Keratinocyte (primary cell): ENCODE measurements around the gene INPP5A. TPM values are rescaled to one million over a fixed set of nuclear protein-coding genes. Genes with fewer than 3 reads are reported as not detected.
"Not testable (repeated sequence)": the region's sequence is repeated elsewhere in the genome, so short reads cannot be mapped to it uniquely, and the experiment has no call there.

ENCODE experiments used
- DNase-seq: peaks from one replicate; pipeline ENCODE4 v3.0.0-alpha.2; 2011; ENCODE audit warnings: low read depth, missing footprints, low spot score
- FAIRE-seq: peaks from 2 replicates; lab custom pipeline; 2011; peaks lifted over from hg19 to GRCh38; lab: Jason Lieb, UNC
- H2AFZ ChIP-seq: 2 replicates; pipeline ENCODE4 v1.6.0; 2012; ENCODE audit warnings: low read length, control low read depth, inconsistent platforms; ENCODE audit not compliant: control insufficient read depth
- H3K27ac ChIP-seq: 2 replicates; pipeline ENCODE4 v1.5.1; 2011; ENCODE audit warnings: low read length; ENCODE audit not compliant: control insufficient read depth, insufficient read depth
- H3K27me3 ChIP-seq: 3 replicates; pipeline ENCODE4 v1.6.0; 2011; ENCODE audit warnings: low read length; ENCODE audit not compliant: control insufficient read depth, insufficient read depth; ENCODE audit errors: extremely low read depth
- H3K36me3 ChIP-seq, 2 experiments: 2 replicates in 1 of 2; 3 replicates in 1 of 2; pipeline ENCODE4 v1.5.1; 2011; ENCODE audit warnings: low read length in 2 of 2, mild to moderate bottlenecking in 1 of 2; ENCODE audit not compliant: control insufficient read depth in 2 of 2, insufficient read depth in 2 of 2; ENCODE audit errors: extremely low read depth in 1 of 2
- H3K4me1 ChIP-seq: 3 replicates; pipeline ENCODE4 v1.5.1; 2011; ENCODE audit warnings: low read length; ENCODE audit not compliant: control insufficient read depth, insufficient read depth; ENCODE audit errors: extremely low read depth
- H3K4me2 ChIP-seq: 3 replicates; pipeline ENCODE4 v1.6.0; 2011; ENCODE audit warnings: low read depth, low read length; ENCODE audit not compliant: control insufficient read depth, insufficient read depth; ENCODE audit errors: extremely low read depth
- H3K4me3 ChIP-seq, 3 experiments: fragments of 200-600 bp in 1 of 3; sonication (generic) in 1 of 3; 2 replicates in 2 of 3; 3 replicates in 1 of 3; pipeline ENCODE4 v1.5.1; 2011 to 2016; ENCODE audit warnings: low read length in 3 of 3, mild to moderate bottlenecking in 3 of 3, control low read depth in 2 of 3, inconsistent platforms in 1 of 3, low read depth in 1 of 3, mixed read lengths in 1 of 3, mixed run types in 1 of 3, moderate library complexity in 1 of 3; ENCODE audit not compliant: control insufficient read depth in 2 of 3, insufficient read depth in 2 of 3; ENCODE audit errors: extremely low read depth in 1 of 3
- H3K79me2 ChIP-seq: 2 replicates; pipeline ENCODE4 v1.6.0; 2012; ENCODE audit warnings: low read length; ENCODE audit not compliant: control insufficient read depth, insufficient read depth
- H3K9ac ChIP-seq: 3 replicates; pipeline ENCODE4 v1.6.0; 2011; ENCODE audit warnings: low read length; ENCODE audit not compliant: control insufficient read depth, insufficient read depth; ENCODE audit errors: extremely low read depth
- H3K9me1 ChIP-seq: 3 replicates; pipeline ENCODE4 v1.6.0; 2011; ENCODE audit warnings: low read length; ENCODE audit not compliant: control insufficient read depth, insufficient read depth; ENCODE audit errors: extremely low read depth
- H3K9me3 ChIP-seq: 2 replicates; pipeline ENCODE4 v1.5.1; 2012; ENCODE audit warnings: low read depth, low read length; ENCODE audit not compliant: control insufficient read depth
- H4K20me1 ChIP-seq: 3 replicates; pipeline ENCODE4 v1.6.0; 2011; ENCODE audit warnings: low read length; ENCODE audit not compliant: control insufficient read depth, insufficient read depth; ENCODE audit errors: extremely low read depth
- CTCF ChIP-seq, 3 experiments: IDR thresholded peaks in 1 of 3; conservative IDR thresholded peaks in 1 of 3; optimal IDR thresholded peaks in 1 of 3; 2 replicates in 2 of 3; 3 replicates in 1 of 3; pipeline versions ENCODE3 to v1.5.1; 2011; ENCODE audit warnings: low read length in 3 of 3, mild to moderate bottlenecking in 3 of 3, moderate library complexity in 2 of 3, control low read depth in 1 of 3, inconsistent platforms in 1 of 3; ENCODE audit not compliant: insufficient read depth in 2 of 3; ENCODE audit errors: extremely low read depth in 1 of 3
- EZH2 ChIP-seq: IDR thresholded peaks from one replicate; pipeline ENCODE4 v1.6.1; 2012; ENCODE audit warnings: inconsistent platforms, mild to moderate bottlenecking, low read length, moderate library complexity
- dilution Hi-C: fragments of 300-500 bp; cut with MboI; formaldehyde crosslinking; loops from one replicate; pipeline ENCODE4 v1.7.0; 2020; ENCODE audit warnings: low sequenced_read_pairs; ENCODE audit not compliant: extremely low pct_ligation_motif_present
- polyA plus RNA-seq, 5 experiments: library from polyadenylated mRNA; depleted of rRNA in 3 of 5; stranded (reverse) in 3 of 5; stranded (forward) in 1 of 5; unstranded in 1 of 5; fragments of >200 nt; gene quantifications; 1 replicate in 1 of 5; 2 replicates in 3 of 5; 3 replicates in 1 of 5; pipeline versions ENCODE4 v1.2.1 to v1.2.3, GENCODE V29; 2011 to 2012; ENCODE audit warnings: missing spikeins in 2 of 5, low read depth in 1 of 5, low replicate concordance in 1 of 5

Gene INPP5A
- polyA plus RNA-seq, 1 donor (not counting 4 experiments of a cell fraction or from before 2014, with no cell fraction given): 11.2 TPM

GRCh38 chr10:132742837-132743194 lies 205.2 kb downstream of the INPP5A start:
- no peaks in the 10 kb centered on the region for H3K4me1 ChIP-seq
- no peak for DNase-seq
- H3K36me3 ChIP-seq: no peaks in the 10 kb centered on the region
- H2AFZ ChIP-seq: no peak overlapping the region
- TF ChIP-seq EZH2: no peak
- TF ChIP-seq CTCF (optimal IDR thresholded peaks at IDR 0.05 in 1 of 3, IDR thresholded peaks at IDR 0.05 in 1 of 3, conservative IDR thresholded peaks at IDR 0.05 in 1 of 3; ENCODE audit: extremely low read depth in 1 of 3, insufficient read depth in 2 of 3, low read length in 3 of 3): no peak
- no peak overlapping the region for H3K4me3 ChIP-seq
- H4K20me1 ChIP-seq: no peaks in the 10 kb centered on the region
- H3K27ac ChIP-seq: no peak overlapping the region
- H3K9me1 ChIP-seq: no peaks in the 10 kb centered on the region
- no peaks in the 10 kb centered on the region for H3K9me3 ChIP-seq
- no peaks in the 10 kb centered on the region for H3K27me3 ChIP-seq
- FAIRE-seq: no peak
- no peak overlapping the region for H3K9ac ChIP-seq
- no peak overlapping the region for H3K4me2 ChIP-seq
- no peaks in the 10 kb centered on the region for H3K79me2 ChIP-seq
- dilution Hi-C loops: no loop called here

- dilution Hi-C loops, FAIRE-seq, H3K36me3 ChIP-seq: not testable (repeated sequence)
These were observed 205.8 kb downstream of the INPP5A start for GRCh38 chr10:132743196-132743924.

More at GRCh38 chr10:132743196-132743924, 205.8 kb downstream of the INPP5A start:
- H3K27ac ChIP-seq, H3K9ac ChIP-seq, H3K79me2 ChIP-seq, H2AFZ ChIP-seq, DNase-seq, H4K20me1 ChIP-seq, H3K4me3 ChIP-seq, H3K27me3 ChIP-seq, H3K4me2 ChIP-seq, H3K9me1 ChIP-seq, H3K9me3 ChIP-seq, H3K4me1 ChIP-seq: not testable (repeated sequence)
